ENCODE results near the gene S1PR2. TPM values are rescaled to one million over a fixed set of nuclear protein-coding genes. Genes with fewer than 3 reads are reported as not detected.

Gene S1PR2
- total and polyA plus RNA-seq, 4 donors: 1.2 to 4.8 (median 3.3) TPM

DNA sequence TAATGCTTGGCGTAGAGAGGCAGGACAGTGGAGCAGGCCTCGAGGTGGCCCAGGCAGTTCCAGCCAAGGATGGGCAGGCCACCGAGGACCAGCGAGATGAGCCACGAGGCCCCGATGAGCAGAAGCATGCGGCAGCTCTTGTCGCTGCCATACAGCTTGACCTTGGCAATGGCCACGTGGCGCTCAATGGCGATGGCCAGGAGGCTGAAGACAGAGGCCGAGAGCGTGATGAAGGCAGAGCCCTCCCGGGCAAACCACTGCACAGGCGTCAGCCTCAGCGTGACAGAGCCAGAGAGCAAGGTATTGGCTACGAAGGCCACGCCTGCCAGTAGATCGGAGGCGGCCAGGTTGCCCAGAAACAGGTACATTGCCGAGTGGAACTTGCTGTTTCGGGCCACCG is 6.8 kb downstream of the S1PR2 start:
- Histone ChIP-seq H3K9me3 (ENCODE audit: control insufficient read depth in 4 of 4, low read length in 3 of 4) (no peaks in the 10 kb centered on the region), H3K4me3 (ENCODE audit: low read depth in 1 of 3, low read length in 3 of 3) (no peak overlapping the region), H3K4me1 (ENCODE audit: control insufficient read depth in 4 of 4, insufficient read depth in 4 of 4, low read length in 3 of 4) (no peaks in the 10 kb centered on the region), H3K36me3 (ENCODE audit: control insufficient read depth in 4 of 4, insufficient read depth in 3 of 4, low read depth in 1 of 4, low read length in 3 of 4) (peaks cover 0 to 3% (median under 1%) of the 10 kb centered on the region in 4 donors), H3K9ac (ENCODE audit: low read depth in 1 of 2, low read length in 2 of 2) (no peak overlapping the region), H3K27me3 (ENCODE audit: control insufficient read depth in 4 of 4, insufficient read depth in 4 of 4, low read length in 3 of 4) (no peaks in the 10 kb centered on the region), H3K27ac (ENCODE audit: low read depth in 1 of 2, low read length in 2 of 2) (no peak overlapping the region)
- TF ChIP-seq FOXA2 (IDR thresholded peaks at IDR 0.05) (no peak), GABPA (IDR thresholded peaks at IDR 0.05 in 1 of 2, conservative IDR thresholded peaks at IDR 0.05 in 1 of 2) (no peak), JUND (IDR thresholded peaks at IDR 0.05) (no peak), EGR1 (IDR thresholded peaks at IDR 0.05; ENCODE audit: low read depth in 2 of 2) (no peak), YY1 (IDR thresholded peaks at IDR 0.05) (no peak), HNF4G (IDR thresholded peaks at IDR 0.05) (no peak), TAF1 (conservative IDR thresholded peaks at IDR 0.05) (no peak), FOXA1 (IDR thresholded peaks at IDR 0.05) (no peak), RXRA (IDR thresholded peaks at IDR 0.05) (no peak), RAD21 (IDR thresholded peaks at IDR 0.05) (no peak), SP1 (IDR thresholded peaks at IDR 0.05) (no peak), HNF4A (conservative IDR thresholded peaks at IDR 0.05) (no peak), NR2F2 (IDR thresholded peaks at IDR 0.05) (no peak)
- TF ChIP-seq, protein P1, sequence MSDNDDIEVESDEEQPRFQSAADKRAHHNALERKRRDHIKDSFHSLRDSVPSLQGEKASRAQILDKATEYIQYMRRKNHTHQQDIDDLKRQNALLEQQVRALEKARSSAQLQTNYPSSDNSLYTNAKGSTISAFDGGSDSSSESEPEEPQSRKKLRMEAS (IDR thresholded peaks at IDR 0.05): no peak
- TF ChIP-seq, protein P2, sequence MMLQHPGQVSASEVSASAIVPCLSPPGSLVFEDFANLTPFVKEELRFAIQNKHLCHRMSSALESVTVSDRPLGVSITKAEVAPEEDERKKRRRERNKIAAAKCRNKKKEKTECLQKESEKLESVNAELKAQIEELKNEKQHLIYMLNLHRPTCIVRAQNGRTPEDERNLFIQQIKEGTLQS (IDR thresholded peaks at IDR 0.05): no peak
- TF ChIP-seq, protein P3, sequence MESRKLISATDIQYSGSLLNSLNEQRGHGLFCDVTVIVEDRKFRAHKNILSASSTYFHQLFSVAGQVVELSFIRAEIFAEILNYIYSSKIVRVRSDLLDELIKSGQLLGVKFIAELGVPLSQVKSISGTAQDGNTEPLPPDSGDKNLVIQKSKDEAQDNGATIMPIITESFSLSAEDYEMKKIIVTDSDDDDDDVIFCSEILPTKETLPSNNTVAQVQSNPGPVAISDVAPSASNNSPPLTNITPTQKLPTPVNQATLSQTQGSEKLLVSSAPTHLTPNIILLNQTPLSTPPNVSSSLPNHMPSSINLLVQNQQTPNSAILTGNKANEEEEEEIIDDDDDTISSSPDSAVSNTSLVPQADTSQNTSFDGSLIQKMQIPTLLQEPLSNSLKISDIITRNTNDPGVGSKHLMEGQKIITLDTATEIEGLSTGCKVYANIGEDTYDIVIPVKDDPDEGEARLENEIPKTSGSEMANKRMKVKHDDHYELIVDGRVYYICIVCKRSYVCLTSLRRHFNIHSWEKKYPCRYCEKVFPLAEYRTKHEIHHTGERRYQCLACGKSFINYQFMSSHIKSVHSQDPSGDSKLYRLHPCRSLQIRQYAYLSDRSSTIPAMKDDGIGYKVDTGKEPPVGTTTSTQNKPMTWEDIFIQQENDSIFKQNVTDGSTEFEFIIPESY (IDR thresholded peaks at IDR 0.05): no peak
- TF ChIP-seq, protein P4, sequence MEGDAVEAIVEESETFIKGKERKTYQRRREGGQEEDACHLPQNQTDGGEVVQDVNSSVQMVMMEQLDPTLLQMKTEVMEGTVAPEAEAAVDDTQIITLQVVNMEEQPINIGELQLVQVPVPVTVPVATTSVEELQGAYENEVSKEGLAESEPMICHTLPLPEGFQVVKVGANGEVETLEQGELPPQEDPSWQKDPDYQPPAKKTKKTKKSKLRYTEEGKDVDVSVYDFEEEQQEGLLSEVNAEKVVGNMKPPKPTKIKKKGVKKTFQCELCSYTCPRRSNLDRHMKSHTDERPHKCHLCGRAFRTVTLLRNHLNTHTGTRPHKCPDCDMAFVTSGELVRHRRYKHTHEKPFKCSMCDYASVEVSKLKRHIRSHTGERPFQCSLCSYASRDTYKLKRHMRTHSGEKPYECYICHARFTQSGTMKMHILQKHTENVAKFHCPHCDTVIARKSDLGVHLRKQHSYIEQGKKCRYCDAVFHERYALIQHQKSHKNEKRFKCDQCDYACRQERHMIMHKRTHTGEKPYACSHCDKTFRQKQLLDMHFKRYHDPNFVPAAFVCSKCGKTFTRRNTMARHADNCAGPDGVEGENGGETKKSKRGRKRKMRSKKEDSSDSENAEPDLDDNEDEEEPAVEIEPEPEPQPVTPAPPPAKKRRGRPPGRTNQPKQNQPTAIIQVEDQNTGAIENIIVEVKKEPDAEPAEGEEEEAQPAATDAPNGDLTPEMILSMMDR (IDR thresholded peaks at IDR 0.05; ENCODE audit: low read depth, low read length, missing input control): no peak
- TF ChIP-seq, protein P5, sequence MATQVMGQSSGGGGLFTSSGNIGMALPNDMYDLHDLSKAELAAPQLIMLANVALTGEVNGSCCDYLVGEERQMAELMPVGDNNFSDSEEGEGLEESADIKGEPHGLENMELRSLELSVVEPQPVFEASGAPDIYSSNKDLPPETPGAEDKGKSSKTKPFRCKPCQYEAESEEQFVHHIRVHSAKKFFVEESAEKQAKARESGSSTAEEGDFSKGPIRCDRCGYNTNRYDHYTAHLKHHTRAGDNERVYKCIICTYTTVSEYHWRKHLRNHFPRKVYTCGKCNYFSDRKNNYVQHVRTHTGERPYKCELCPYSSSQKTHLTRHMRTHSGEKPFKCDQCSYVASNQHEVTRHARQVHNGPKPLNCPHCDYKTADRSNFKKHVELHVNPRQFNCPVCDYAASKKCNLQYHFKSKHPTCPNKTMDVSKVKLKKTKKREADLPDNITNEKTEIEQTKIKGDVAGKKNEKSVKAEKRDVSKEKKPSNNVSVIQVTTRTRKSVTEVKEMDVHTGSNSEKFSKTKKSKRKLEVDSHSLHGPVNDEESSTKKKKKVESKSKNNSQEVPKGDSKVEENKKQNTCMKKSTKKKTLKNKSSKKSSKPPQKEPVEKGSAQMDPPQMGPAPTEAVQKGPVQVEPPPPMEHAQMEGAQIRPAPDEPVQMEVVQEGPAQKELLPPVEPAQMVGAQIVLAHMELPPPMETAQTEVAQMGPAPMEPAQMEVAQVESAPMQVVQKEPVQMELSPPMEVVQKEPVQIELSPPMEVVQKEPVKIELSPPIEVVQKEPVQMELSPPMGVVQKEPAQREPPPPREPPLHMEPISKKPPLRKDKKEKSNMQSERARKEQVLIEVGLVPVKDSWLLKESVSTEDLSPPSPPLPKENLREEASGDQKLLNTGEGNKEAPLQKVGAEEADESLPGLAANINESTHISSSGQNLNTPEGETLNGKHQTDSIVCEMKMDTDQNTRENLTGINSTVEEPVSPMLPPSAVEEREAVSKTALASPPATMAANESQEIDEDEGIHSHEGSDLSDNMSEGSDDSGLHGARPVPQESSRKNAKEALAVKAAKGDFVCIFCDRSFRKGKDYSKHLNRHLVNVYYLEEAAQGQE (IDR thresholded peaks at IDR 0.05): no peak
- 97% methylated on average over 23 of the region's 23 CpGs for WGBS
- no peak for DNase-seq (ENCODE audit: low spot score)
